Activated T-helper 1 cell treated with anti-CD3 and anti-CD28 coated beads, Interleukin-12 subunit alpha, Interleukin-12 subunit beta, Interleukin-2, Interleukin-4 antibody, amounts not matched to agents 30 ng/mL and 10 ng/mL and 1 ng/mL, durations not matched to agents 14 hours and 24 hours and 36 hours (primary cell): ENCODE measurements around the gene TUBG2. TPM values are rescaled to one million over a fixed set of nuclear protein-coding genes. Genes with fewer than 3 reads are reported as not detected.

ENCODE experiments used
- DNase-seq: peaks from one replicate; pipeline ENCODE4 v3.0.0; 2021; ENCODE audit warnings: low spot score
- H3K27ac Mint-ChIP-seq: one replicate; pipeline ENCODE4 v1.8.0; 2021; ENCODE audit warnings: mild to moderate bottlenecking, mixed read lengths
- H3K27me3 Mint-ChIP-seq: one replicate; pipeline ENCODE4 v1.8.0; 2022; ENCODE audit warnings: mild to moderate bottlenecking, moderate library complexity, mixed read lengths; ENCODE audit not compliant: insufficient read depth
- H3K36me3 Mint-ChIP-seq: one replicate; pipeline ENCODE4 v1.8.0; 2021; ENCODE audit warnings: low read depth, mixed read lengths
- H3K4me1 Mint-ChIP-seq: one replicate; pipeline ENCODE4 v1.8.0; 2021; ENCODE audit warnings: low read depth, mixed read lengths
- H3K4me3 Mint-ChIP-seq: one replicate; pipeline ENCODE4 v1.8.0; 2021; ENCODE audit warnings: mild to moderate bottlenecking, moderate library complexity, mixed read lengths
- H3K9me3 Mint-ChIP-seq: one replicate; pipeline ENCODE4 v1.8.0; 2021; ENCODE audit warnings: mixed read lengths
- intact Hi-C: fragments of 100-400 bp; cut with micrococcal nuclease; formaldehyde crosslinking; loops from one replicate; pipeline ENCODE4 v1.15.1; 2024
- total RNA-seq: library from RNA; stranded (reverse); gene quantifications from 2 replicates; pipeline ENCODE4 v1.2.3, GENCODE V29; 2022

TUBG2 gene
- total RNA-seq, 1 donor from 2014 or later: 9.1 TPM

DNA sequence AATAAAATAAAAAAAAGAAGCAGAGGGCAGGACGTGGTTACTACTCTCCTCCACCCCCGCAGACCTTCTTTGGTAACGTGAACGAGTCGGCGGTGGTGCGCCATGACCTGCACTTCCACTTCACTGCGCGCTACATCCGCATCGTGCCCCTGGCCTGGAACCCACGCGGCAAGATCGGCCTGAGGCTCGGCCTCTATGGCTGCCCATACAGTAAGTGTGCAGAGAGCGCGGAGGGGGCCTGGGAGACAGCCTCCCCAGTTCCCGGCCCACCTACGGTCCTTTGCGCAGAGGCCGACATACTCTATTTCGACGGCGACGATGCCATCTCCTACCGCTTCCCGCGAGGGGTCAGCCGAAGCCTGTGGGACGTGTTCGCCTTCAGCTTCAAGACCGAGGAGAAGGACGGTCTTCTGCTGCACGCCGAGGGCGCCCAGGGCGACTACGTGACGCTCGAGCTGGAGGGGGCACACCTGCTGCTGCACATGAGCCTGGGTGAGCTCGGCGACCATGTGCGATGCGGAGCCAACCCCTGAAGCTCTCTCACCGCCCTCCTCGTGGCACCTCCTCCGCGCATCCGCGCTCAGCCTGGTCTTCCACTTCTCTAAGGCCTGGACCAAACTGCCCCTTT, 26.0 kb downstream of the TUBG2 start:
- no peaks in the 10 kb centered on the region for H3K9me3 Mint-ChIP-seq
- peaks cover 35% of the 10 kb centered on the region for H3K27me3 Mint-ChIP-seq
- no peak overlapping the region for H3K27ac Mint-ChIP-seq
- DNase-seq: no peak
- intact Hi-C loops: no loop called here
- H3K36me3 Mint-ChIP-seq: peaks cover 3% of the 10 kb centered on the region
- no peak overlapping the region for H3K4me3 Mint-ChIP-seq
- H3K4me1 Mint-ChIP-seq: peaks cover 27% of the 10 kb centered on the region

GRCh38 chr17:42685831-42686230, 26.7 kb downstream of the TUBG2 start:
- Mint-ChIP-seq H3K4me1 (peaks cover 27% of the 10 kb centered on the region), H3K27me3 (peaks cover 35% of the 10 kb centered on the region), H3K36me3 (peaks cover 3% of the 10 kb centered on the region), H3K4me3 (no peak overlapping the region), H3K9me3 (no peaks in the 10 kb centered on the region), H3K27ac (no peak overlapping the region)
- intact Hi-C loops: no loop called here
- no peak for DNase-seq

DNA sequence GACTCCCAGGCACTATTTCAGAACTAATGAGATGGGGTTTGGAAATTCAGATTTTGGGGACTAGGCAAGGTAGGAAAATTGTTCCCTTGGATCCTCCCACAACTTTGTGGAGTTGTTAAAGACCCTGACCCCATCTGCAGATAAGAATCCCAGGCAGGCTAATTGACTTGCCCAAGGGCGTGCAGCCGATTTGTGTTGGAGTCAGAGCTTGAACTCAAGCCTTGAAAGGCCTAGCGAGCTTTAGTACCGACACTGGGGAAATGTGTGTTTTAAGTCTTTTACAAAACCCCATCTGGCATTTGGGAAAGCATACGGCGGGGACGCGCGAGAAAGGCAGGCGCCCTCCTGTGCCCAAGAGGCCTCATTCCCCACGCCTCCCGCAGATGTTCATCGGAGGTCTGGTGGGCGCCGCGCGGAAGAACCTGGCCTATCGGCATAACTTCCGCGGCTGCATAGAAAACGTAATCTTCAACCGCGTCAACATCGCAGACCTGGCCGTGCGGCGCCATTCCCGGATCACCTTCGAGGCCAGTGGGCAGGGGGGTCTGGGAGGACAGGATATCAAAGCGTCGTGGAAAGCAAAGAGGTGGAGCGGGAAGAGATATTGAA, 27.5 kb downstream of the TUBG2 start:
- DNase-seq: no peak
- intact Hi-C loops: no loop called here
- H3K9me3 Mint-ChIP-seq: no peaks in the 10 kb centered on the region
- no peak overlapping the region for H3K27ac Mint-ChIP-seq
- H3K4me1 Mint-ChIP-seq: peaks cover 21% of the 10 kb centered on the region
- peaks cover 31% of the 10 kb centered on the region for H3K27me3 Mint-ChIP-seq
- H3K4me3 Mint-ChIP-seq: no peak overlapping the region
- peaks cover 3% of the 10 kb centered on the region for H3K36me3 Mint-ChIP-seq

DNA sequence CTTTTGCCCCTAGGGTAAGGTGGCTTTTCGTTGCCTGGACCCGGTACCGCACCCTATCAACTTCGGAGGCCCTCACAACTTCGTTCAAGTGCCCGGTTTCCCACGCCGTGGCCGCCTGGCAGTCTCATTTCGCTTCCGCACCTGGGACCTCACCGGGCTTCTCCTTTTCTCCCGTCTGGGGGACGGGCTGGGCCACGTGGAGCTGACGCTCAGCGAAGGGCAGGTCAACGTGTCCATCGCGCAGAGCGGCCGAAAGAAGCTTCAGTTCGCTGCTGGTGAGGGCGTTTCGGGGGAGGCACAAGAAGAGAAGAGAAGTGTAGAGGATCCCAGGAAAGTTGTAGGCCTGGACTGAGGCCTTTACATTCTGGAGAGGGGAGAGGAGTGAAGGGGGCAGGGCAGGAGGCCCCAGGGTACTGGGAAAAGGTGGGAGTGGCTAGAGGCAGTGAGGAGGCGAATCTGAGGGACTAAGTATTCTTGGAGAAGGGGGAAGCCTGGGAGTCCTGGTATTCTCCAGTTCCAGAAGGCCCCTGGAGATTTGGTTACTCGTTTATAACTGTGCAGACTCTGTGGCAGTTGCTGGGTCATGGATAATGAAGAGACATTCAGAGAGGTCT, 28.7 kb downstream of the TUBG2 start:
- Mint-ChIP-seq H3K4me1 (peaks cover 9% of the 10 kb centered on the region), H3K27me3 (peaks cover 22% of the 10 kb centered on the region), H3K9me3 (no peaks in the 10 kb centered on the region), H3K27ac (no peak overlapping the region), H3K36me3 (peaks cover 2% of the 10 kb centered on the region), H3K4me3 (no peak overlapping the region)
- no peak for DNase-seq
- intact Hi-C loops: no loop called here

DNA sequence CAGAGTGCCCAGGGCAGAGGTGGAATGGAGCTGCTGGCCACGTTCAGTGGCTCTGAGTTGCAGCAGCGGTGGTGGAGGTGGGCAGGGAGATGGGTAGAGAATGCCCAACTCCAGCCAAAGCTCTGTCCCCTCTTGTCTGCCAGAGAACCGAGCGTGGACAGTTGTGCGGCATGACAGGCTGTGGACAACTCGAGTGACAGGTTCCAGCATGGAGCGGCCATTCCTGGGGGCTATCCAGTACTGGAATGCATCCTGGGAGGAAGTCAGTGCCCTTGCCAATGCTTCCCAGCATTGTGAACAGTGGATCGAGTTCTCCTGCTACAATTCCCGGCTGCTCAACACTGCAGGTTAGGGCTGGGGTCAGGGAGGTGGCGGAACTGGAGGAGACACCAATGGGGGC, 31.5 kb downstream of the TUBG2 start:
- DNase-seq: no peak
- Mint-ChIP-seq H3K27ac (no peak overlapping the region), H3K4me3 (no peak overlapping the region), H3K36me3 (peaks cover 2% of the 10 kb centered on the region), H3K27me3 (peaks cover 6% of the 10 kb centered on the region), H3K9me3 (no peaks in the 10 kb centered on the region), H3K4me1 (no peaks in the 10 kb centered on the region)
- intact Hi-C loops: no loop called here

- Mint-ChIP-seq H3K4me1 (no peaks in the 10 kb centered on the region), H3K4me3 (no peak overlapping the region), H3K27me3 (peaks cover 6% of the 10 kb centered on the region), H3K9me3 (no peaks in the 10 kb centered on the region), H3K27ac (no peak overlapping the region), H3K36me3 (peaks cover 4% of the 10 kb centered on the region)
- intact Hi-C loops: no loop called here
- no peak for DNase-seq
Measured at GRCh38 chr17:42691021-42691545, 32.0 kb downstream of the TUBG2 start.

DNA sequence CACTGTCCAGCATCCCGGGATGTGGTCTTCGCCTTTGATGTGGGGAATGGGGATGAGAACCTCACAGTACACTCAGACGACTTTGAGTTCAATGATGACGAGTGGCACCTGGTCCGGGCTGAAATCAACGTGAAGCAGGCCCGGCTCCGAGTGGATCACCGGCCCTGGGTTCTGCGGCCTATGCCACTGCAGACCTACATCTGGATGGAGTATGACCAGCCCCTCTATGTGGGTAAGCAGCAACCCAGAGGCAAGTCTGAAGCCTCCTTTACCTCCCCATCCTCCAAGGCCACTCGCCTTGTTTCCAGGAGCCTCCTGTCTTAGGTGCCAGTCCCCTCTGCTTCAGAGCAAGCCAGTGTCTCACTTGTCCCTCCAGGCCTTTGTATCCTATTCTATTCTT, 33.4 kb downstream of the TUBG2 start:
- intact Hi-C loops: no loop called here
- H3K4me1 Mint-ChIP-seq: no peaks in the 10 kb centered on the region
- H3K27ac Mint-ChIP-seq: no peak overlapping the region
- peaks cover 2% of the 10 kb centered on the region for H3K36me3 Mint-ChIP-seq
- no peaks in the 10 kb centered on the region for H3K9me3 Mint-ChIP-seq
- H3K4me3 Mint-ChIP-seq: no peak overlapping the region
- peaks cover 1% of the 10 kb centered on the region for H3K27me3 Mint-ChIP-seq
- DNase-seq: no peak

DNA sequence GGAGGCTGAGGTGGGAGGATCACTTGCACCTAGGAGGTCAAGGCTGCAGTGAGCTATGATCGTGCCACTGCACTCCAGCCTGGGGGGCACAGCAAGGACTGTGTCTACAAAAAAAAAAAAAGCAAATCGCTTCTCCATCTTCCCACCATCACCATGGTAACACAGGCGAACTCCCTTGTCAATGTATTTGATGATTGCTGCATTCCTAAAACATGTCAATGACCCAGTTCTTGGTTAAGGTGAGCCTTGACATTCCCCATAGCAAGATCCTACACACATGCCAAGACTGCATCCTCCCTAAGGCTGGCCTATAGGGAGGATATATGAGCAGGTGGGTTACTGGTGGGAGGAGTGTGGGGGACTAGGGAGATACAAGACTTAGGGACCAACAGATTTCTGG, 35.4 kb downstream of the TUBG2 start:
- Mint-ChIP-seq H3K4me3 (no peak overlapping the region), H3K27me3 (peaks cover 7% of the 10 kb centered on the region), H3K27ac (no peak overlapping the region), H3K36me3 (peaks cover 6% of the 10 kb centered on the region), H3K9me3 (no peaks in the 10 kb centered on the region), H3K4me1 (no peaks in the 10 kb centered on the region)
- DNase-seq: no peak
- intact Hi-C loops: no loop called here

GRCh38 chr17:42695500-42695899, 36.4 kb downstream of the TUBG2 start:
- Mint-ChIP-seq H3K27ac (no peak overlapping the region), H3K9me3 (no peaks in the 10 kb centered on the region), H3K4me3 (no peak overlapping the region), H3K4me1 (no peaks in the 10 kb centered on the region), H3K36me3 (peaks cover 9% of the 10 kb centered on the region), H3K27me3 (peaks cover 7% of the 10 kb centered on the region)
- DNase-seq: no peak
- intact Hi-C loops: no loop called here

DNA sequence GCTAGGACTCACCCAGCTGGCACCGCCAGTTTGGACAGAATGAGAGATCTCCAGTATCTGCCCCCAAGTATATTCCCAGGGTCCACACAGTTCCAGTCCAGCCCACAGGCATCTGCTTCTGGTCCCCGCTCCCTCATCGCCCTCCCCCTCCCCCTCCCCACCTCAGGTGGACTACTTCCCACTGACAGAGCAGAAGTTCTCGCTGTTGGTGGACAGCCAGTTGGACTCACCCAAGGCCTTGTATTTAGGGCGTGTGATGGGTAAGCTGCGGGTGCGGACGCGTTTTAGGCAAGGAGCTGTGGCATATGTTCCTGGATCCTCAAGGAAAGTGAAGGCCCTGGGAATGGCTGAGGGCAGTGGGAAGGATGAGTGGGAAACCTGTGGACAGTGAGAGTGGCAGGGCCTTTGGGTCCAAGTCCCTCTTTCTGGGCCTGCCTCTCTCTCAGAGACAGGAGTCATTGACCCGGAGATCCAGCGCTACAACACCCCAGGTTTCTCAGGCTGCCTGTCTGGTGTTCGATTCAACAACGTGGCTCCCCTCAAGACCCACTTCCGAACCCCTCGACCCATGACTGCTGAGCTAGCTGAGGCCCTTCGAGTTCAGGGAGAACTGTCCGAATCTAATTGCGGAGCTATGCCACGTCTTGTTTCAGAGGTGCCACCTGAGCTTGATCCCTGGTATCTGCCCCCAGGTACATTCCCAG, 38.2 kb downstream of the TUBG2 start:
- Mint-ChIP-seq H3K36me3 (peaks cover 22% of the 10 kb centered on the region), H3K9me3 (no peaks in the 10 kb centered on the region), H3K27me3 (peaks cover 7% of the 10 kb centered on the region), H3K4me3 (no peak overlapping the region), H3K4me1 (no peaks in the 10 kb centered on the region), H3K27ac (no peak overlapping the region)
- intact Hi-C loops: no loop called here
- DNase-seq: no peak

- Mint-ChIP-seq H3K9me3 (no peaks in the 10 kb centered on the region), H3K27ac (no peak overlapping the region), H3K4me3 (no peak overlapping the region), H3K4me1 (no peaks in the 10 kb centered on the region), H3K27me3 (peaks cover 9% of the 10 kb centered on the region), H3K36me3 (peaks cover 36% of the 10 kb centered on the region)
- no peak for DNase-seq
- intact Hi-C loops: no loop called here
Measured at GRCh38 chr17:42698736-42699414, 39.8 kb downstream of the TUBG2 start.

GRCh38 chr17:42699415-42699740, 40.3 kb downstream of the TUBG2 start:
- H3K4me1 Mint-ChIP-seq: peaks cover under 1% of the 10 kb centered on the region
- peaks cover 9% of the 10 kb centered on the region for H3K27me3 Mint-ChIP-seq
- intact Hi-C loops: no loop called here
- no peak overlapping the region for H3K4me3 Mint-ChIP-seq
- peaks cover 41% of the 10 kb centered on the region for H3K36me3 Mint-ChIP-seq
- no peak for DNase-seq
- no peak overlapping the region for H3K27ac Mint-ChIP-seq
- no peaks in the 10 kb centered on the region for H3K9me3 Mint-ChIP-seq
